GM19023 (cell line): ENCODE results near the gene TAL2.

Experiments
- ATAC-seq: cut with Tn5 transposase; IDR thresholded peaks from one replicate; pipeline ENCODE4 v1.9.1; 2021; ENCODE audit warnings: mild to moderate bottlenecking, moderate library complexity; ENCODE audit not compliant: unreplicated experiment

Gene TAL2

DNA sequence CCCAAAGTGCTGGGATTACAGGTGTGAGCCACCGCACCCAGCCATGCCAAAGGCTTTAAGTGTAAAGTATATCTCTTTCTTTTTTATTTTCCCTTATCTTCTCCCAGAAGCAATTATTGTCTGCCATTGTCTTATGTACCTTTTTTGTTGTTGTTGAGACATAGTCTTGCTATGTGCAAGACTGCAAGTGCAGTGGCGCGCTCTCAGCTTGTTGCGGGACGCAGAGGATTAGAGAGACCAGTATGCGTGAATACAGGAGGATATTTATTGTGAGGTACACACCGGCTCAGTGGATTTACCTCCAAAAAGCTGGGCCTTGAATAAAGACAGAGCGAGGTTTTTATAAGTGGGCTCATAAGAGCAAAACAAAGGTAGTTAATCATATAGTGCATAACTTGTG, 43.9 kb downstream of the TAL2 start:
- ATAC-seq, result no peak

GRCh38 chr9:105708405-105708804, 46.1 kb downstream of the TAL2 start:
- ATAC-seq, result no peak

DNA sequence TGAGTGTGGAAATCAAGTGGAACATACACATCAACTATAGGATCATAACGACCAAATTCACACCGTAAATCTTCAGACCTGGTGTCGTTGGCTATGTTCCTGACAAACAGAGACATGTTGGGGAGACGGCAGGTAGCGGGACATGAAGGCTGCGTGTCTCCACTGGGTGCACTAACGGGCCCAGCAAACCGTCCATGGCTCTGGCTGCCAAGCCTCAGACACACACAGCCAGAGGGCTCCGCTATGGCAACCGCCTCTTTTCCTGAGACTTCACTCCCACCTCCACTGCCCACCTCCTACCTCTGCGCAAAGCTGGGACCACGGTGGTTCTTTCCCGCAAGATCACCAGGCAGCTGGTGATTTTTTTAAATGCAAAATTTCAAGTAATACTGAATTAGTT, 48.4 kb downstream of the TAL2 start:
- ATAC-seq, result no peak

DNA sequence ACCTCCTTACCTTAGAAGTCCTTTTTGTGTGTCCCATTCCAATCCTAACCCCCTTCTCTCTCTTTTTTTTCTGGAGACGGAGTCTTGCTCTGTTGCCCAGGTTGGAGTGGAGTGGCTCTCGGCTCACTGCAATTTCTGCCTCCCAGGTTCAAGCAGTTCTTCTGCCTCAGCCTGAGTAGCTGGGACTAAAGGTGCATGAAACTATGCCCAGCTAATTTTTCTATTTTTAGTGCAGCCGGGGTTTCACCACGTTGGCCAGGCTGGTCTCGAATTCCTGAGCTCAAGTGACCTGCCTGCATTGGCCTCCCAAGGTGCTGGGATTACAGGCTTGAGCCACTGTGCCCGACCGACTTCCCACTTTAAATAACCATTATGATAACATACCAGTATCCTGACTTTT, 49.6 kb downstream of the TAL2 start:
- ATAC-seq, result no peak

- no peak for ATAC-seq
Measured at GRCh38 chr9:105712297-105712696, 50.0 kb downstream of the TAL2 start.
